ENCODE data around the gene NOC2L. TPM values are rescaled to one million over a fixed set of nuclear protein-coding genes. Genes with fewer than 3 reads are reported as not detected.

The NOC2L gene
- total and polyA plus RNA-seq, 9 of the 15 experiments (the other 6 are each of a cell fraction or from before 2014, with no cell fraction given): 4.0 to 410 (median 200) TPM

DNA sequence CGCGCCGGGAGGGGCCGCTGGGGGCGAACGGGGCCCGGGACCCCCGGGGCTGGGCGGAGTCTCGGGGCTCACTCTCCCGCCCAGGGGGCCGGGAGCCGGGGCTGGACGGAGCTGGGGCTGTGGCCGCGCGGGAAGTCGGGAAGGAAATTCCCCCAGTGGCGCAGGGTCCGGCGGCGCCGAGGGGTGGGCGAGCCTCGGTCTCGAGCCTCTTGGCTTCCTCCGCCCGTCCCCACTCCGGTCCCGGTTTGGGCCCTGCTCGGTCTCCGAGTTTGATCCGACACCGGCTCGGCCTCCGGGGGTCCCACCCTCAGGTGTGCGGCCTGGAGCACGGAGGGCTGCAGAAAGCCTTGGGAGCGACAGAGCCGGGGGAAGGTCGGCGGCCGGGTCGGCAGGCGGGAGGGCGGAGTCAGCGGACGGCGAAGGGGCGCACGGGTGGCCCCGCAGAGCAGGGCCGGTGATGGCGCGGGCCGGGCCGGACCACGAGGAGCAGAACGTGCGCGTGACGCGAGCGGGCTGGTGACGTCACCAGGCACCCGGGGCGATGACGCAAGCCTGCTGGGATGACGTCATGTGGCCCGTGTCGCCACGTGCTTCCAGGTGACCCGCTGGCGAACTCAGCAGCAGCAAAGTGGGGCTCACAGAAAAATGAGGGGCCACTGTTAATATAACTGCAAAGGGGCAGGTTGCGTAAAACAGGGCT is 41.5 kb upstream of the NOC2L start (continued):
- TF ChIP-seq, protein P1, sequence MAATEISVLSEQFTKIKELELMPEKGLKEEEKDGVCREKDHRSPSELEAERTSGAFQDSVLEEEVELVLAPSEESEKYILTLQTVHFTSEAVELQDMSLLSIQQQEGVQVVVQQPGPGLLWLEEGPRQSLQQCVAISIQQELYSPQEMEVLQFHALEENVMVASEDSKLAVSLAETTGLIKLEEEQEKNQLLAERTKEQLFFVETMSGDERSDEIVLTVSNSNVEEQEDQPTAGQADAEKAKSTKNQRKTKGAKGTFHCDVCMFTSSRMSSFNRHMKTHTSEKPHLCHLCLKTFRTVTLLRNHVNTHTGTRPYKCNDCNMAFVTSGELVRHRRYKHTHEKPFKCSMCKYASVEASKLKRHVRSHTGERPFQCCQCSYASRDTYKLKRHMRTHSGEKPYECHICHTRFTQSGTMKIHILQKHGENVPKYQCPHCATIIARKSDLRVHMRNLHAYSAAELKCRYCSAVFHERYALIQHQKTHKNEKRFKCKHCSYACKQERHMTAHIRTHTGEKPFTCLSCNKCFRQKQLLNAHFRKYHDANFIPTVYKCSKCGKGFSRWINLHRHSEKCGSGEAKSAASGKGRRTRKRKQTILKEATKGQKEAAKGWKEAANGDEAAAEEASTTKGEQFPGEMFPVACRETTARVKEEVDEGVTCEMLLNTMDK (IDR thresholded peaks at IDR 0.05; ENCODE audit: borderline replicate concordance, insufficient read depth, low read depth, low read length, poor library complexity, severe bottlenecking): peak; percentile 5
- no peak for TF ChIP-seq MYBL2 (IDR thresholded peaks at IDR 0.05; ENCODE audit: low read depth)
- no peak; the same call in 1 of the 2 replicates for TF ChIP-seq MYBL2 (CRISPR knock-in tag; IDR thresholded peaks at IDR 0.05; ENCODE audit: borderline replicate concordance)
- TF ChIP-seq ZNF75A (CRISPR knock-in tag; IDR thresholded peaks at IDR 0.05): no peak
- TF ChIP-seq YY1 (IDR thresholded peaks at IDR 0.05; ENCODE audit: borderline replicate concordance in 1 of 3, control insufficient read depth in 1 of 3, extremely low read depth in 1 of 3, insufficient read depth in 3 of 3, insufficient read length in 1 of 3, insufficient replicate concordance in 2 of 3, low read depth in 1 of 3, low read length in 2 of 3): peak in 1 of 3 experiments; percentile 47
- TF ChIP-seq CHD4 (IDR thresholded peaks at IDR 0.05; ENCODE audit: insufficient read depth, insufficient replicate concordance, low read depth, low read length, poor library complexity, severe bottlenecking): no peak
- TF ChIP-seq NONO (IDR thresholded peaks at IDR 0.05; ENCODE audit: low read depth in 2 of 2, low read length in 1 of 2): peak; percentile 86 to 93
- TF ChIP-seq POLR3G (IDR thresholded peaks at IDR 0.05; ENCODE audit: extremely low read depth, insufficient read length, insufficient replicate concordance): no peak
- no peak for TF ChIP-seq SMAD1 (IDR thresholded peaks at IDR 0.05; ENCODE audit: low read depth, low read length, partially characterized antibody)
- no peak for TF ChIP-seq PBX2 (CRISPR knock-in tag; IDR thresholded peaks at IDR 0.05; ENCODE audit: low read depth)
- no peak for TF ChIP-seq PBX2 (tag; conservative IDR thresholded peaks at IDR 0.05; ENCODE audit: low read depth)
- TF ChIP-seq NCOR1 (IDR thresholded peaks at IDR 0.05): peak; percentile 70
- TF ChIP-seq STAG1 (CRISPR knock-in tag; IDR thresholded peaks at IDR 0.05; ENCODE audit: borderline replicate concordance): peak; percentile 62; the same call in 1 of the 2 replicates
- TF ChIP-seq TCF7L2 (IDR thresholded peaks at IDR 0.05; ENCODE audit: low read depth, low read length): no peak
- TF ChIP-seq DIDO1 (tag; IDR thresholded peaks at IDR 0.05; ENCODE audit: low read depth): no peak
- TF ChIP-seq ZNF12 (CRISPR knock-in tag; IDR thresholded peaks at IDR 0.05): no peak
- TF ChIP-seq ZNF507 (tag; conservative IDR thresholded peaks at IDR 0.05): no peak
- TF ChIP-seq ZNF24 (IDR thresholded peaks at IDR 0.05): 0 out of 2 replicates have a peak, but pooled peaks have one; percentile 28
- peak; percentile 87; the same call in 1 of the 2 replicates for TF ChIP-seq ZNF584 (CRISPR knock-in tag; IDR thresholded peaks at IDR 0.05; ENCODE audit: low read depth)
- peak; percentile 79; the same call in 1 of the 2 replicates for TF ChIP-seq MBD2 (IDR thresholded peaks at IDR 0.05; ENCODE audit: borderline replicate concordance, low read depth)
- TF ChIP-seq COPS2 (conservative IDR thresholded peaks at IDR 0.05): no peak
- TF ChIP-seq PKNOX1 (IDR thresholded peaks at IDR 0.05): no peak
